Measurements from ENCODE around the gene MEPCE. TPM values are rescaled to one million over a fixed set of nuclear protein-coding genes. Genes with fewer than 3 reads are reported as not detected.
A peak's percentile ranks its signal among the peaks of the same experiment; 100 is the strongest.

Gene MEPCE
- total RNA-seq, 2 experiments from 2014 or later = 44.2 to 65.6 TPM

GRCh38 chr7:100393233-100393905 lies 36.3 kb upstream of the MEPCE start:
- no peaks in the 10 kb centered on the region for H4K20me1 ChIP-seq (ENCODE audit: insufficient read depth, low read length)
- CTCF ChIA-PET (ENCODE audit: unreplicated experiment) = no interaction called here
- H3K79me2 ChIP-seq (ENCODE audit: insufficient read depth, low read depth, low read length) = no peaks in the 10 kb centered on the region

GRCh38 chr7:100394077-100394476 lies 35.6 kb upstream of the MEPCE start:
- no peaks in the 10 kb centered on the region for H3K36me3 ChIP-seq (ENCODE audit: insufficient read depth, low read length)
- H3K4me1 ChIP-seq (ENCODE audit: insufficient read depth, low read length, poor library complexity, severe bottlenecking) = peaks cover 40% of the 10 kb centered on the region
- H3K27ac ChIP-seq (ENCODE audit: low read depth, low read length, poor library complexity, severe bottlenecking) = no peak overlapping the region
- no peaks in the 10 kb centered on the region for H3K9me2 ChIP-seq (ENCODE audit: insufficient read depth, low read length)
- DNase-seq (ENCODE audit: low spot score) = no peak
- H3K79me2 ChIP-seq (ENCODE audit: insufficient read depth, low read depth, low read length) = no peaks in the 10 kb centered on the region
- ChIA-PET CTCF (ENCODE audit: unreplicated experiment) (no interaction called here), POLR2A (interaction anchor here (0.7 to 1.6 kb wide), 4 partner anchors 12 to 40 kb away, joined by 3 to 5 read pairs (median 4); no protein-coding TSS in a partner anchor)
- H3K9me3 ChIP-seq (ENCODE audit: low read length) = no peaks in the 10 kb centered on the region
- H2AFZ ChIP-seq (ENCODE audit: low read length) = no peak overlapping the region
- H4K20me1 ChIP-seq (ENCODE audit: insufficient read depth, low read length) = no peaks in the 10 kb centered on the region
- intact Hi-C loops (cut with micrococcal nuclease; ENCODE audit: unreplicated experiment) = no loop called here
- no TSS peak for BruUV-seq (replicated peaks)
- TF ChIP-seq CTCF (conservative IDR thresholded peaks at IDR 0.05; ENCODE audit: low read length) (0 out of 2 replicates have a peak, but pooled peaks have one; percentile 15), EZH2phosphoT487 (IDR thresholded peaks at IDR 0.05; ENCODE audit: borderline replicate concordance, low read depth, low read length) (no peak)
- no peak overlapping the region for H3K4me2 ChIP-seq (ENCODE audit: low read length)
- H3K4me3 ChIP-seq (ENCODE audit: low read depth, low read length, poor library complexity, severe bottlenecking) = no peak overlapping the region

More at GRCh38 chr7:100393233-100393905, 36.3 kb upstream of the MEPCE start:
- H2AFZ ChIP-seq (ENCODE audit: low read length) = peak overlapping the region; percentile 20; the same call in 1 of the 2 replicates
- peaks cover 40% of the 10 kb centered on the region for H3K4me1 ChIP-seq (ENCODE audit: insufficient read depth, low read length, poor library complexity, severe bottlenecking)
- no peaks in the 10 kb centered on the region for H3K36me3 ChIP-seq (ENCODE audit: insufficient read depth, low read length)
- no peak overlapping the region for H3K27ac ChIP-seq (ENCODE audit: low read depth, low read length, poor library complexity, severe bottlenecking)
- intact Hi-C loops (cut with micrococcal nuclease; ENCODE audit: unreplicated experiment) = no loop called here
- H3K9me2 ChIP-seq (ENCODE audit: insufficient read depth, low read length) = no peaks in the 10 kb centered on the region
- H3K9me3 ChIP-seq (ENCODE audit: low read length) = no peaks in the 10 kb centered on the region
- H3K4me2 ChIP-seq (ENCODE audit: low read length) = peak overlapping the region; percentile 8
- BruUV-seq (replicated peaks) = no TSS peak
- POLR2A ChIA-PET = interaction anchor here (0.7 to 1.6 kb wide), 7 partner anchors 11 to 298 kb away, joined by 3 to 5 read pairs (median 4); no protein-coding TSS in a partner anchor
- DNase-seq (ENCODE audit: low spot score) = peak; percentile 15
- TF ChIP-seq CTCF (conservative IDR thresholded peaks at IDR 0.05; ENCODE audit: low read length) (0 out of 2 replicates have a peak, but pooled peaks have one; percentile 19), EZH2phosphoT487 (IDR thresholded peaks at IDR 0.05; ENCODE audit: borderline replicate concordance, low read depth, low read length) (no peak)
- no peak overlapping the region for H3K4me3 ChIP-seq (ENCODE audit: low read depth, low read length, poor library complexity, severe bottlenecking)

- CTCF ChIA-PET (ENCODE audit: unreplicated experiment) = no interaction called here
Observed at GRCh38 chr7:100396421-100396982, 33.1 kb upstream of the MEPCE start.

More at GRCh38 chr7:100396421-100396982, 33.1 kb upstream of the MEPCE start:
- intact Hi-C loops (cut with micrococcal nuclease; ENCODE audit: unreplicated experiment) = no loop called here
- TF ChIP-seq CTCF (conservative IDR thresholded peaks at IDR 0.05; ENCODE audit: low read length) (no peak), EZH2phosphoT487 (IDR thresholded peaks at IDR 0.05; ENCODE audit: borderline replicate concordance, low read depth, low read length) (no peak)
- Histone ChIP-seq H3K9me3 (ENCODE audit: low read length) (no peaks in the 10 kb centered on the region), H3K4me3 (ENCODE audit: low read depth, low read length, poor library complexity, severe bottlenecking) (peak overlapping the region; percentile 19), H3K4me1 (ENCODE audit: insufficient read depth, low read length, poor library complexity, severe bottlenecking) (peaks cover 42% of the 10 kb centered on the region), H3K9me2 (ENCODE audit: insufficient read depth, low read length) (no peaks in the 10 kb centered on the region), H3K27ac (ENCODE audit: low read depth, low read length, poor library complexity, severe bottlenecking) (peak overlapping the region; percentile 63), H3K36me3 (ENCODE audit: insufficient read depth, low read length) (no peaks in the 10 kb centered on the region), H3K4me2 (ENCODE audit: low read length) (peak overlapping the region; percentile 64), H3K79me2 (ENCODE audit: insufficient read depth, low read depth, low read length) (no peaks in the 10 kb centered on the region), H4K20me1 (ENCODE audit: insufficient read depth, low read length) (no peaks in the 10 kb centered on the region), H2AFZ (ENCODE audit: low read length) (peak overlapping the region; percentile 69)
- BruUV-seq (replicated peaks) = no TSS peak
- POLR2A ChIA-PET = interaction anchor here (0.6 to 1.3 kb wide), 3 partner anchors 32 to 233 kb away, joined by 3 to 4 read pairs (median 3); partner anchors contain the start of gene ZCWPW1
- peak; percentile 78 for DNase-seq (ENCODE audit: low spot score)

Measured in OCI-LY7 (cell line).